ENCODE measurements around the gene PRICKLE1.

PRICKLE1 gene

DNA sequence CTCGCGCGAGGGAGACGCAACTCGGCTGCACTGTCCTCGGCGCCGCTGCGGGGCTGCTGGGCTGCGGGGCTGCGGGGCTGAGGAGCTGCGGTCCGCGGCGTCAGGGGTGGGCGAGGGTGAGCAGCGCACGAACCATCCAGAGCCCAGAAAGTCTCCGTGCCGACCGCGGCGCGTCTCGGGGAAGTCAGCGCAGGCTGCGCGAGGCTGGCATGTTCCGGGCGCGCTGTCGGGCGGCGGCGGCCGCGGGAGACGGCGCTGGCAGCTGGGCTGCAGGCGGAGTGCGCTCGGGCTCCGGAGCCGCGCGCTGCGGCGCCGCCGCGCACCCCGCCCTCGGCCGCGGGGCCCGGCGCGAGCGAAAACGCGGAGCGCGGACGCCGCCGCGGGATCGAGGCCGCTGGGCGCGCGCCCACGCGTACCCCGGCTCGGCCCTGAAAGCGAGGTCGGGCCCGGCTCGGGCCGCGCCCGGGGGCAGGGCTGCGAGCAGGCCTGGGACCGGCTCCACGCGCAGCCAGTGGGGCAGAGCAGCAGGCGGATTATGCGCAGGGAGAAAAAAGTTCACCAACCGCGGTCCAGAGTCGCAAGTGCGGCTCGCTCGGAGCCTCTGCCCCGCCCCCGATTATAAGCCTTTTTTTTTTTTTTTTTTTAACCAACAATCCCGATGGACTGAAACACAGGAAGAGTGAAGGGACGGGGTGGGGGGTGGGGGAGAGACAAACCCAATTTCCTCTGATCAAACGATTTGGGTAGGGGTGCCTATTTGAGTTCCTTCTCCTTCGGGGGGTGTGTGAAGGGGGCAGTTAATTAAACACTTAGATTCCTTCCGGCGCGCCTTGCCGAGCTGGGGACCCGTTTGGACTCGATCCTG lies at the start of gene PRICKLE1:
TSS of gene PRICKLE1 (minus strand) at position 282 of the 865 bp plus-strand sequence. CDS start 117,230 bp downstream, outside the sequence.
- DNase-seq, result no peak

DNA sequence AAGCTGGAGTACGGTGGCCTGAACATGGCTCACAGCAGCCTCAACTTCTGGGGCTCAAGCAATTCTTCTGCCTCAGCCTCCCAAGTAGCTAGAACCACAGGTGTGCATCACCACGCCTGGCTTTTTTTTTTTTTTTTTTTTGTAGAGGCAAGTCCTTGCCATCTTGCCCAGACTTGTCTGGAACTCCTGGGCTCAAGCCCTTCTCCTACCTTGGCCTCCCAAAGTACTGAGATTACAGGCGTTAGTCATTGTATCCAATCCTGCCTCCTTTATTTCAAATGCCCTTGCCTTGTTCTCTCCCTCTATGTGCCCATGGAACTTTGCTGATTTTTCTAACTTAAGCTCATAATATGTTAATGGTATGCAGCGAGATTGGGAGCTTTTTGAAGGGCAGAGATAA lies 49.2 kb upstream of the PRICKLE1 start:
- DNase-seq, result no peak

DNA sequence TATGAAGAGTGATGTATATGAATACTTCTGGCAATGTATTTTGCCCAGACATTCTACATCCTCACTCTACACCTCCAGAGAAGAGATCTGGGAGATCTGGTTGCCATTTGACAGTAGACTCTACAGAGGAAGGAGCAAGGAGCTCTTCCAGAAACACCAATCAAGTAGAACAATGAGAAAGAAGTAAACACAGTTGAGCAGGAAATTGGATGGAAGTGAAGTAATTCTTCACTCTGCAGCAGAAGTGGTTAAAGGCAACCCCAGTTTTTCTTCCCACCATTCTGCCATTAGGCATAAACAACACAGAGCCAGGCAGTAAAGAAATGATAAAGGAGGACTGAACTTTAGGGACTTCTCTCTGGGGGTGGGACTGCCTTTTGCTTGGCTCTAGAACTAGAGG lies 48.5 kb upstream of the PRICKLE1 start:
- no peak for DNase-seq

DNA sequence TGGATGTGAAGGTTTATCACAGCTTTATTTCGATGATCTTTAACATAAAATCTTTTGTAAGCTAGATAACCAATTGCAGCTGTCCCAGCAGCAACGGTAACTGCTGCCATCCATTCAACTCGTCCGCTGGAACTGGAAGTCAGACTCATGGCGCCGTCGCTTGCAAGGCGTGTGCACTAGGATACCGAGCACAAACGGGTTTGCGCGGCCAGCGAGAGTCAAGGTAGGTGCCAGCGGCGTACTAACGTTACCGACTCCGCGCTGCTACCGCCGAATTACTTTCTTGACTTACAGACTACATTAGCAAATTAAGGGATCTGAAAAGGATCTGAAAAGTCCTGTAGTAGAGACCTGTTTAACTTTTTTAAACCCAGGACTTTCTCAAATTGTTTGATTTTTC lies 47.4 kb upstream of the PRICKLE1 start:
- DNase-seq, result no peak

DNA sequence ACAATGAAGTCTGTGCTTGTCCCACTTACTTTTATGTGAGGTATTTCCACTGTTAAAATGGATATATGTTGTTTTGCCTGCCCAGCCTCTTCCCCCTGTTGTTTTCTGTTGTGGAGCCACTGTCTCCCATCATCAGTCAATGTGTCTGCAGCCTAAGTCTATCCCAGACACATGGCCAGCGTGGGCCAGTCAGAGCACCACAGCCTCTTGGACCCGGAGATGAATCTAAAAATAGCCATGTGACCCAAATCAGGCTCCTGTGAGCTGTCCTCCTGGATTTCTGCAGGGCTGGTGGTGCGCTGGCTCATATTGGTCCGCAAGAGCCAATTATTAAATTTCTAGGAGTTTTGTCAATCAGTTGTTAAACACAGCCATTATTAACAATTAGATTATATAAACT lies 44.0 kb upstream of the PRICKLE1 start:
- no peak for DNase-seq

DNA sequence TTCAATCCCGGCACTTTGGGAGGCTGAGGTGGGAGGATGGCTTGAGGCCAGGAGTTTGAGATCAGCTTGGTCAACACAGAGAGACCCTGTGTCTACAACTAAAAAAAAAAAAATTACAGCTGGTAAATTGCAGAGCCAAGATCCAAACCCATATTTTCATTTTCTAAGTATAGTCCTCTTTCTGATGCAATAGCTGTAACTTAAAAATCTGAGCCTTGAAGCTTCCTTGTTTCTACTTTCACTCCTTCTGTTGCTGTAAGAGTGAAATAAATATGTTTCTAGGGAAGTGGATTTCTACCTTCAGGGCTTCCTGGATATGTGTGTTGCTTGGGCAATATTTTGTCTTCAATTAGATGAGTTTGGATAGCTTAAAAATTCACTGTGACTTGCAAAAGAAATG lies 42.0 kb upstream of the PRICKLE1 start:
- no peak for DNase-seq

DNA sequence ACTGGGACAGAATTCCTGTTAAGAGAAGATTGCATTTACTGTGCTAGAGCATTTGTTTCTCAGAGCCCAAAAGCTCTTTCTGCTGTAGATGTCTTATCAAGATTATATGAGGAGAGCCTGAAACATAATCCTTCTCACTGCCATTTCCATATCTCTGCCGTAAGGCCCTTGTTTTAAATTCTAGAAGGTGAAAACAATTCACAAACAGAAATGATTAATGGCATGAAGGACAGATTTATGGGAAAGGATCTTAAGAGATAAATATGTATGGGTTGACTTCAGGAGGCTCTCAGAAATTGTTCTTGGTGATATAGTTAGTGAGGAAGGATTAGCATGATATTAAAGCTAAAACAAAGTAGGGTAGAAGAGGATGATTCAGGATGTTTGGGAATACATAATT lies 40.8 kb upstream of the PRICKLE1 start:
- DNase-seq, result no peak

DNA sequence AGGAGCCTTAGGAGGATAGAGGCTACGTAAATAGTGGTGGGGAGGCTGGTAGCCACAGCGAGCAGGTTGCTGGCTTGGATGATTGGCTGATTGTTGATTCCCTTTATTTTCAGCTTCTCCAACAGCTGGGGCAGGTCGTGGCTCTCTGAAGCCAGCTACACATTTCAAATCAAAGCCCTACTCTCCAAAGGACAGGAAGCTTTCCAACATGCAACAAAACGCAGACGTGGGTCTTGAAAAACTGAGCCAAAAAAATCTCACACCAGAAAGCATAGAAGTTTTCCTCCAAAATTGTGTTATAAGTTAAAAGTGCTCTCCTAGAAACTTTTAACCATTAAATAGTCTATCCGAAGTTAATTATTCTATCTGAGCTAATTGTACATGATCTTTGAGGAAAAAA lies 37.6 kb upstream of the PRICKLE1 start:
- no peak for DNase-seq

DNA sequence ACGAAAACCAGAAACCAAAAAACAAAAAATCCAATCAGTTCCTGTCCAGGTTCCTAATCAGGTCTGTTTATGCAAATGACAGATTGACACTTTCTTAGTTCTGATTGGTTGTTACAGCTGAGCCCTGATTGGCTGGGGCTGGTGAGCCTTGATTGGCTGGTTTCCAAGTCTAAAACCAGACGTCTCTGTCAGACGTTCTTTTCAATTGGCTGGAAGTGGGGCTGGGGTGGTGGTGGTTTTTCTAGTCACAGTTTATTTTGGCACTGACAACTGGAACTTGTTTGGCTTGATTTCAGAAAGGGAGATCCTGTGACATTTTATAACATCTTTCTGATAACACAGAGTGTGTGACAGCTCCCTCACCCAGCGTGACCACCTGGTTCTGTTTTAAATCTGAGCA lies 36.1 kb upstream of the PRICKLE1 start:
- DNase-seq, result no peak

DNA sequence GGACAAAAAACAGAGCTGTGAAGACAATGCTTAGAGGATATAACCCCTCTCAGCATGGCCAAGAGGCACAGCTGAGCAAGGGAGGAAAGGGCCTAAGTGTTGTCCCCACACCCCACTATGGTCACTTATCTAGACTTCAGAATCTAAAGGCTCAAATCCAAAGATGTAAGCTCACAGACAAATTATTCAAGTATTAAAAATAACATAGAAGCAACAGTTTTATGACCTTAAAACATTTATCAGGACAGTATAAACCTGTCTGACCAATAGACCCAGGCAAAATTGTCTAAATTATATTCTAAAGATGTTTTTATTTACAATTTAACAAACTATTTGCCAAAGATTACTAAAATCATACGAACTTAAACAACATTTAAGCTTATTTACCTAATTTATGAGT lies 28.1 kb upstream of the PRICKLE1 start:
- no peak for DNase-seq

DNA sequence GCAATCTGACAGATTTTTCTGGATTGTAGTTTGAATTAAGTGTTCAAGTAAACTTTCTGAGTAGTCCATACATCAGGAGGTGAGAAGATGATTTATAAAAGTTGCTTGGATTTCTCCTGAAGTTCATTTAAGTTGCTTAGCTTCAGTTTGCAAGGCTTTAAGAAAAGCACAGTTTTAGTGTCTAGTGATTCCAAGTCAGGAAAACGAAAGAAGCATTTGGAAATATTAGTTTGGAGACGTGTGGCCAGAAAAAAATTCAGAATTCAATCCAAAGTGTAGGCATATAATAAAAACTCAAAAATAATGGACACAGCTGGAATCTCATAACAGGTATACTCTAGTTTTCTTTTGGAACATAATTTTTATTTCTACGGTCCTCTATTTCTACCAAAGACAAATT lies 25.5 kb upstream of the PRICKLE1 start:
- DNase-seq, result no peak

DNA sequence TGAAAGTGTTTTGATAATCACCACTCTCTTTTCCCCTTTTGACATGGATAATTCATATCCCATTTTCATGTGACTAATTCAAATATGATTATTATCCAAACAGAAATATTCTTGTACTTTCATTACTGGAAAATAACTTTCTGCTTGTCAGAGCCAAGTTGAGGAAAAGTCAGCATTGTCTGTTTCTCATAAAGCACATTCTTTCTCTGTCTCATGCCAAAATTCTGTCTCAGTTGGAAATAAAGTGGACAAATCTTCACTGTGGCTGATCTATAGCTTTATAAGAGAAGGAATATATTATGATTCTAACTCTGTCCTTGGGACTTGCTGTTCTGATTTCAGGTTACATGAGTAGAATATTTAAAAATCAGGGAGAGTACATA lies 22.7 kb upstream of the PRICKLE1 start:
- no peak for DNase-seq

DNA sequence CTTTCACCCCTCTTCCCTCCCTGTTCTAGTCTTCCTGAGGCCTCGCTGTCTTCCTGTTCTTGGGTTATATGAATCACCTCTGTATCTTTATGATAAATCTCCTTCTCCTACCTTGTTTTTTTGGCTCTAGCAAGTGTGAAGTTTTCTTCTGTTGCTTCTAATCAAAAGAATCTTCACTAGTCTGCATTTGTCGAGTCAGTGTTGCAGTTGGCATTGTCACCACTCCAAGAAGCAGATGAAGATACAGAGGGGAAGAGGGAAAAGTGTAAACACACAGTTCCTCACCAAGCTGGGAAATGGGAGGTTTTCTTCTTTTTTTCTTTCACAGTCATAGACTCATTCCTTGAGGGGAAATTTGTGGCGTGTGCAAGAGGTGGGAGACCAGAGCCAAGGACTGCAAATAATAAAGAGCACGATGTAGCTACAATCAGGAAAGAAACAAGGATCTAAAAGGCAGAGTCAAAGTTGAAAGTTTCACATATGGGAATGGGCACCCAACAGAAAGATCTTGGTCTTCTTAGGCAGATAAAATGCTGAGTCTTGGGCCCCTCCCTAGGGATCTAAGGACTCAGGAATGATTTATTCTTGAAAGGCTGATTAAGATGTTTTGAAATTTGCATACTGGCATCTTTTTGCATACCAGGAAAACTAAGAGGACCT lies 22.2 kb upstream of the PRICKLE1 start:
- DNase-seq, result no peak

DNA sequence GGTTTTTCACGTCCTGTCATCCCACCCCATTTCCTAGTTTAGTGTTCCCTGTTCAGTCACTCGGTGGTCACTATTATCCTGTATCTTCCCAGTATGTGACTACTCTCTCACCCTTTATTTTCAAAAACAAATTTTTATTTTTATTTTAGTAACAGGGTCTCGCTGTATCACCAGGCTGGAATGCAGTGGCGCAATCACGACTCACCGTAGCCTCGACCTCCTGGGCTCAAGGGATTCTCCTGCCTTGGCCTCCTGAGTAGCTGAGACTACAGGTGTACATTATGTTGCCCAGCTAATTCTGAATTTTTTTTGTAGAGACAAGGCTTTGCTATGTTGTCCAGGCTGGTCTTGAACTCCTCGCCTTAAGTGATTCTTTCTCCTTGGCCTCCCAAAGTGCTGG lies 20.1 kb upstream of the PRICKLE1 start:
- no peak for DNase-seq

DNA sequence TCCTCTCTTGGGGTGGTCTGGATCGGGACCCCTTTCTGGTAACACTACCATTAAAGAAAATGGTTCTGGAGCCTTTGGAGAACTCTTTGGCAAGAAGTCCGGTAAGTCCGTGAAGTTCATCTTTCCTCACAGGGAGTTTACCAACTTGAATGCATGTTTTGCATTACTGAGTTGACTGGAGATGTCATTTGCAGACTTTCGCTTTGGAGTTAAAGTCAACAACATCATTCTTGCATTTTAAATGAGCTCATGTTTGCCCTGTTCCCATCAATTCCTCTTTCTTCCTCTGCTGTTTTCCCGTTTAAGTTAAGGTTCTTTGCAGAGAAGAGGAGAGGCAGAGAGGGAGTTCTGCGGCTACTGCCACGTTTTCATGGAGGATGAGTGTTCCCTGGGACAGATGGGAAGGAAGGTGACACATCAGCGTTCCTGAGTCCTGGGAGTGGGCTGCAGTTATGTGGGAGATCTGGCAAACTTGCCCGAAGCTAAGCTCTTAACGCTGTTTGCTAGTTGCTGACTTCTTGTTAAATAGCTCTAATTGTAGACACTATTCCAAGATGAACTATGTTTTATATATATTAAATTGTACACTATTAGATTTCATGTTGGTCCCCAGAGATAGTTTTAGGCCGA lies 18.8 kb upstream of the PRICKLE1 start:
- DNase-seq, result no peak

DNA sequence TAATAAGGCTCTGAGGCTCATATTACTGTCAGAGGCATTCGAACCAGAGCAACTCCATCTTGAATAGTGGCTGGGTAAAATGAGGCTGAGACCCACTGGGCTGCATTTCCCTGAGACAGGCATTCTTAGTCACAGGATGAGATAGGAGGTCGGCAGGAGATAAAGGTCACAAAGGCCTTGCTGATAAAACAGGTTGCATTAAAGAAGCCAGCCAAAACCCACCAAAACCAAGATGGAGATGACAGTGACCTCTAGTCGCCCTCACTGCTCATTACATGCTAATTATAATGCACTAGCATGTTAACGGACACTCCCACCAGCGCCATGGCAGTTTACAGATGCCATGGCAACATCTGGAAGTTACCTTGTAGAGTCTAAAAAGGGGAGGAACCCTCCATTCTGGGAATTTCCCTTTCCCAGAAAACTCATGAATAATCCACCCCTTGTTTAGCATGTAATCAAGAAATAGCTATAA lies 18.1 kb upstream of the PRICKLE1 start:
- no peak for DNase-seq

DNA sequence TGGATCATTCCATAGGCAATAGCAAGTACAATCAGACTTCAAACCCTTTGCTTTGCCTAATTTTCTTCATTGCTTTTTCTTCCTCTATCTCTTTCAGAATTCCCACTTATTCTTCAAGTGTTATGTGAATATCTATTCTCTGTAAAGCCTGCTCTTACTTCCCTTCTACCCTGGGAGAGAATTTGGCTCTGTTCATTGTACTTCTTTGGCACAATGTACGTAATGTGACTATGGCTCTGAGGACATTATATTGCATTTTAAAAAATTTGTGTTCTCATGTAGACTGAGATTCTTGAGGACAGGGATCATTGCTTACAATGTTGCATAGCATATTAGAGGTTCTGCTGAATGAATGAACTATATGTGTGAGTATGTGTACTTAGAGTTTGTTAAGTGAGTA lies 16.9 kb upstream of the PRICKLE1 start:
- DNase-seq, result no peak

DNA sequence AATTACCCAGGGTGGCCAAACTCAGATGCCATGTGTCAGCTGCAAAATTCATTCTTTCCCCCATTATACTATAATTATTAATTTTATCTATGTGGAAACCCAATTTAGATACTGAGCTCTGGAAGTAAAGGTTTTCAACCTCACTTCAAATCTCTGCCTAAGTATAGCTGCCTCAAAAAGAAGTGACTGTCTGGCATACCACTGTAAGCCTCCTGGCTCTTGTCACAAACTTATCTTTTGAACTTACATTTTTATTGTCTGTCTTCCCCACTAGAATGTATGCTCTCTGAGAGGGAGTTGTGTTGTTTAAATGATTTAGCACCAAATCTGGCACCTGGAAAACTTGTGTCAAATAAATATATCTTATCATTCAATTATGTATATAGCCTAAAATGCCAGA lies 16.1 kb upstream of the PRICKLE1 start:
- DNase-seq, result no peak

DNA sequence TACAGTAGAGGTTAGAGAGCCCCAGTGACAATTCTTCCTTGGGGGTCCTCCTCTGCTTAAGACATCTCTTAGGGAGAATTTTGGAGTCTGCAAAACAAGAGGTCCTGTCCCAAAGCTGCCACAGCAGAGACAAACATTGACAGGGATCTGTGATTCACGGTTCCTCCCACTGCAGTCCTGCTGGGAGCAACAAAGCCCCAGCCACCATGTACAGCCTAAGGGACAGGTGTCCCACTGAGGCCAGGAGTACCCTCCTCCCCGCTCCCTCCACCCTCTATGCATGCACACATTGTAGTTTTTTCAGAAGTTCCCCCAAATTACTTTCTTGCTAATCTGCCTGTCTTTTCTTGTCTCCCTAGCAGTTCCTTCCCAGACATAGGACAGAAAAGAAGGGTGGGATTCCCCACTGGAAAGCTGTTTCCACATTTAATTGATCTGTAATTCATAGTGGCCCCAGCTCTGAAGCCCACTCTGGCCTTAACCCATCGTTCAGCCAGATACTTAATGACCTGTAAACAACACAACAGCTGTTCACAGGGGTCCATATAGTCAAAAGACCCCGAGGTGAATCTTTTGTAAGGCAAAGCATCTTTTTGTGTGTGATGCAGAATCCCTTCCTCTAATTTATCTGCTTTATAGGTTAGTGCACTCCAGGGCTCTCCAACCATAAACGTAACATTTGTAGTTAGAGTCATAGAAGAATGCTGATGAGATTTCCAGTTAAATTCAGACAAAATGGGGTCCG lies 13.9 kb upstream of the PRICKLE1 start:
- no peak for DNase-seq

DNA sequence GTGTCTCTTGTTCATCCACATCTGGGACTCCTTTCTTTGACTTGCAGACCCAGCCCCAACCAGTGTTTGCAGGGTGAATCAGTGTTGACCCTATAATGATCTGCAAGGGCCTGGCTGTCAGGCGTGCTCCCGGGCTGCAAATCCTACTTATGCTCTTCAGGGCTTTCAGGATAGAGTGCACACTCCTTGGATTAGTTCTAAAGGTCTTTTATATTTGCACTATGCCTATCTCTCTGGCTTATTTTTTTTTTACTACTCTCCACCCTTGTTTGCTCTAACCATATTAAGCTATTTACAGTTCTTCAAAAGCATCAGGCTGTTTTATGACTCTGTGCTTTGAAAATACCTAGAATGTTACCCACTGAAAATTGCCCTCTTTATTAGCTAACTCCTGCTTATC lies 4.3 kb upstream of the PRICKLE1 start:
- DNase-seq, result no peak

DNA sequence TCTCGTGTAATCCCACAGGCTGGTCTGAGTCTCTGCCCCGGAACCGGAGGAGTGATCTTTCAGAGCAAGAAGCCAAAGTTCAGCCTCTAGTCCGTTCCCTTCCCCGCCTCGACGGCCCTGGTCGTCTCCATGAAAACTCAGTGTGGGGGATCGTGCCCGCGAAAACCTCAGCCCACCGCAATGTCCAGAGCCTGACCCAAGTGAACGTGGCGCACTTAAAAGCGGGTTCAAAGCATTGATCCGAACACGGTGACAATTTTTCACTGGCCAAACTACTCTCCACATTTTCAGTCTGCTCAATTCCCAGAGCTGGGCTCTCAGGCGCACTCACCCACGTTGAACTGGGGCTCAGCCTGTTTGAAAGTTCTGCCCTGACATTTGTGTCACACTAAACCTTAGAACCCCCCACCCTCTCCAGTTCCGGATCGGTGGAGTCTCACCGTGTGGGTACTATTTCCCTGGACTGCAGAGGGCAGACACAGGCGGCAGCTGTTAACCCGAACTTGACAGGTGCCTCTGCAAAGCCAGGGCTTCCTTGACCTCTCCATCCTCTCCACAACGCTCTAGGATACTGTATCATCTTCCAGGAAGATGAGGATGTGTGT lies 886 bp upstream of the PRICKLE1 start:
- DNase-seq, result no peak
